Endothelial cell of umbilical vein (primary cell): ENCODE measurements around the gene LLGL2. TPM values are rescaled to one million over a fixed set of nuclear protein-coding genes. Genes with fewer than 3 reads are reported as not detected.

Experiments
- BruUV-seq: library from RNA; stranded (reverse); fragments of 400-500 nt; replicated peaks from 2 replicates; lab custom pipeline; 2021; lab: Mats Ljungman, UMichigan
- CTCF ChIA-PET: fragments of 300-600, 350-600 bp; sonication (Branson Sonifier 250); formaldehyde crosslinking; loops from one replicate; lab custom pipeline; 2021; ENCODE audit warnings: antibody characterized with exemption, inconsistent platforms; lab: Charles Lee
- POLR2A ChIA-PET: fragments of 300-600, 350-600 bp; sonication (Branson Sonifier 250); formaldehyde crosslinking; loops from one replicate; lab custom pipeline; 2021; ENCODE audit warnings: antibody characterized with exemption, inconsistent platforms; lab: Charles Lee
- DNase-seq: peaks from one replicate; pipeline ENCODE4 v3.0.0-alpha.2; 2011; ENCODE audit warnings: low read depth, low spot score
- FAIRE-seq: peaks from 2 replicates; lab custom pipeline; 2011; peaks lifted over from hg19 to GRCh38; lab: Jason Lieb, UNC
- H2AFZ ChIP-seq: 2 replicates; pipeline ENCODE4 v1.6.0; 2012; ENCODE audit warnings: low read depth, low read length, control low read depth, inconsistent platforms
- H3K27ac ChIP-seq: 2 replicates; pipeline ENCODE4 v1.5.1; 2011; ENCODE audit warnings: low read depth, mild to moderate bottlenecking, control low read depth, low read length, moderate library complexity; ENCODE audit not compliant: insufficient read depth
- H3K27me3 ChIP-seq, 2 experiments: 2 replicates each; pipeline versions ENCODE4 v1.6.0 to v1.6.1; 2011; ENCODE audit warnings: low read length in 2 of 2, mixed read lengths in 1 of 2; ENCODE audit not compliant: control insufficient read depth in 2 of 2, insufficient read depth in 2 of 2
- H3K36me3 ChIP-seq, 2 experiments: 2 replicates in 1 of 2; 3 replicates in 1 of 2; pipeline ENCODE4 v1.5.1; 2011; ENCODE audit warnings: low read length in 2 of 2, mild to moderate bottlenecking in 1 of 2, moderate library complexity in 1 of 2; ENCODE audit not compliant: control insufficient read depth in 2 of 2, insufficient read depth in 2 of 2; ENCODE audit errors: extremely low read depth in 1 of 2
- H3K4me1 ChIP-seq: 3 replicates; pipeline ENCODE4 v1.5.1; 2011; ENCODE audit warnings: mild to moderate bottlenecking, low read length; ENCODE audit not compliant: control insufficient read depth, insufficient read depth; ENCODE audit errors: extremely low read depth
- H3K4me2 ChIP-seq: 2 replicates; pipeline ENCODE4 v1.6.1; 2011; ENCODE audit warnings: low read length, control low read depth, mixed read lengths; ENCODE audit not compliant: insufficient read depth
- H3K4me3 ChIP-seq, 3 experiments: fragments of 200-600 bp in 1 of 3; sonication (generic), shearing (Covaris generic) in 1 of 3; replicated peaks in 1 of 3; 2 replicates each; pipeline ENCODE4 v1.5.1; 2011 to 2016; ENCODE audit warnings: control low read depth in 3 of 3, low read length in 3 of 3, mild to moderate bottlenecking in 2 of 3, inconsistent platforms in 1 of 3, low read depth in 1 of 3, moderate library complexity in 1 of 3; ENCODE audit not compliant: insufficient read depth in 1 of 3
- H3K79me2 ChIP-seq: 2 replicates; pipeline ENCODE4 v1.6.0; 2012; ENCODE audit warnings: low read length, inconsistent platforms; ENCODE audit not compliant: control insufficient read depth, insufficient read depth
- H3K9ac ChIP-seq: replicated peaks from 2 replicates; pipeline ENCODE3; 2011; ENCODE audit warnings: low read length, control low read depth; ENCODE audit not compliant: insufficient read depth; ENCODE audit errors: extremely low read depth
- H3K9me1 ChIP-seq: replicated peaks from 3 replicates; pipeline ENCODE4 v1.6.0; 2011; ENCODE audit warnings: mild to moderate bottlenecking, low read length; ENCODE audit not compliant: control insufficient read depth, insufficient read depth; ENCODE audit errors: extremely low read depth
- H3K9me3 ChIP-seq: replicated peaks from 2 replicates; pipeline ENCODE4 v1.5.1; 2012; ENCODE audit warnings: low read length, inconsistent platforms; ENCODE audit not compliant: control insufficient read depth, insufficient read depth
- H4K20me1 ChIP-seq: replicated peaks from 2 replicates; pipeline ENCODE3; 2011; ENCODE audit warnings: mild to moderate bottlenecking, low read length; ENCODE audit not compliant: control insufficient read depth, insufficient read depth; ENCODE audit errors: extremely low read depth
- EZH2 ChIP-seq: IDR thresholded peaks from 2 replicates; pipeline ENCODE4 v1.6.1; 2012; ENCODE audit warnings: borderline replicate concordance, low read depth, mild to moderate bottlenecking, moderate library complexity, low read length, inconsistent platforms; ENCODE audit not compliant: severe bottlenecking
- FOS ChIP-seq: IDR thresholded peaks from 2 replicates; pipeline ENCODE4 v1.6.1; 2011; ENCODE audit warnings: mild to moderate bottlenecking, low read length, moderate library complexity, borderline replicate concordance; ENCODE audit not compliant: insufficient read depth
- GATA2 ChIP-seq: IDR thresholded peaks from 2 replicates; pipeline ENCODE4 v1.7.0; 2011; ENCODE audit warnings: low read depth, mild to moderate bottlenecking, moderate library complexity, mixed read lengths, low read length; ENCODE audit not compliant: insufficient read length, insufficient read depth
- JUN ChIP-seq: IDR thresholded peaks from 2 replicates; pipeline ENCODE4 v1.6.1; 2011; ENCODE audit warnings: borderline replicate concordance, low read depth; ENCODE audit not compliant: insufficient read length, insufficient read depth
- MYC ChIP-seq: IDR thresholded peaks from one replicate; pipeline ENCODE4 v1.6.1; 2011; ENCODE audit warnings: mild to moderate bottlenecking, low read depth, low read length
- POLR2A ChIP-seq: IDR thresholded peaks from 2 replicates; pipeline ENCODE4 v1.6.1; 2012; ENCODE audit warnings: low read depth, mild to moderate bottlenecking, control low read depth, low read length
- POLR2AphosphoS5 ChIP-seq: IDR thresholded peaks from 2 replicates; pipeline ENCODE4 v1.6.1; 2012; ENCODE audit warnings: low read depth, mild to moderate bottlenecking, control low read depth, low read length, moderate library complexity; ENCODE audit not compliant: insufficient read depth
- dilution Hi-C: fragments of 300-500 bp; cut with MboI; formaldehyde crosslinking; loops from one replicate; pipeline ENCODE4 v1.15.0; 2019; ENCODE audit warnings: low sequenced_read_pairs; ENCODE audit not compliant: extremely low pct_ligation_motif_present
- intact Hi-C: fragments of 100-400 bp; cut with micrococcal nuclease; formaldehyde crosslinking; loops from one replicate; pipeline ENCODE4 v1.10.0; 2022
- polyA plus RNA-seq, 4 experiments: library from polyadenylated mRNA; depleted of rRNA in 3 of 4; stranded (reverse) in 3 of 4; unstranded in 1 of 4; fragments of >200 nt; gene quantifications; 2 replicates each; pipeline versions ENCODE4 v1.2.1 to v1.2.3, GENCODE V29; 2011 to 2012; ENCODE audit warnings: missing spikeins in 1 of 4
- total RNA-seq: library from RNA; stranded (reverse); gene quantifications from 2 replicates; pipeline ENCODE4 v1.2.3, GENCODE V29; 2021
- TF ChIP-seq, protein P1 (sequence below), 2 donors: IDR thresholded peaks; 1 replicate in 1 of 2; 2 replicates in 1 of 2; pipeline ENCODE4 v1.5.1; 2011; ENCODE audit warnings: low read length in 2 of 2, mild to moderate bottlenecking in 2 of 2, moderate library complexity in 2 of 2, control low read depth in 1 of 2, inconsistent platforms in 1 of 2, low read depth in 1 of 2; ENCODE audit not compliant: insufficient read depth in 1 of 2; ENCODE audit errors: extremely low read depth in 1 of 2
- TF ChIP-seq, protein P2 (sequence below): IDR thresholded peaks from 2 replicates; pipeline ENCODE4 v1.6.1; 2011; ENCODE audit not compliant: insufficient read depth, insufficient read length

The LLGL2 gene
- total and polyA plus RNA-seq, 2 donors (not counting 3 experiments of a cell fraction or from before 2014, with no cell fraction given) = 5.3 to 5.4 TPM

DNA sequence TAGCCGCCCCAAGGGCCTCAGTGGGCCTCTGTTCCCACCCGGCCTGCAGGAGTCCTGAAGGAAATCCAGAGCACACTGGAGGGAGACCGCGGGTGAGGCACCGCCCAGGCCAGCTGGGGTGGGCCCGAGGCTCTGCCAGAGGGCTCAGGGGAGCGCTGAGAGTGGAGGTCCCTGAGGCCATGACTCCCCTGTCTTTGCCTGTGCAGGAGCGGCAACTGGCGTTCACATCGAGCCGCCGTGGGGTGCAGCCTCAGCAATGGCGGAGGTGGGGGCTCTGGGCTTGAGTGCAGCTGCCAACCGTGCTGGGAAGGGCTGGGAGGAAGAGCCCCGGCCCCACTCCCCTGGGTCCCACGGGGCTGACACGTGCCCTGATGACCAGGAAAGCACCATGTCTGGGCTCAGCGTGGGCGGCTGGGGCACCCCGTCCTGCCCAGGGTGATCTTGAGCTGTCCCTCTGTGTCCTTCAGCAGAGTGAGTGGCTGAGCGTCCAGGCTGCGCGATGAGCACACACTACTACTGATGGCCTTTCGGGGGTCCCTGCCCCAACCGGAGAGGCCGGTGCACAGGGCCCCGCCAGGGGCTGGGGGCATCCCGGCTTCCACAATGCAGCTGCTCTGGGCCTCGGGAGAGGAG is 49.0 kb downstream of the LLGL2 start:
- H4K20me1 ChIP-seq = no peaks in the 10 kb centered on the region
- H3K9ac ChIP-seq = no peak overlapping the region
- H2AFZ ChIP-seq = no peak overlapping the region
- no TSS peak for BruUV-seq
- DNase-seq (no peak), FAIRE-seq (no peak)
- H3K27ac ChIP-seq = no peak overlapping the region
- CTCF ChIA-PET = no interaction called here
- H3K9me3 ChIP-seq = no peaks in the 10 kb centered on the region
- H3K36me3 ChIP-seq = no peaks in the 10 kb centered on the region
- POLR2A ChIA-PET = no interaction called here
- H3K79me2 ChIP-seq = no peaks in the 10 kb centered on the region
- H3K9me1 ChIP-seq = no peaks in the 10 kb centered on the region
- H3K4me3 ChIP-seq = no peak overlapping the region
- no peak overlapping the region for H3K4me2 ChIP-seq
- TF ChIP-seq POLR2AphosphoS5 (no peak), POLR2A (no peak), MYC (no peak), EZH2 (no peak), FOS (no peak), JUN (no peak), GATA2 (no peak)
- TF ChIP-seq, protein P1, sequence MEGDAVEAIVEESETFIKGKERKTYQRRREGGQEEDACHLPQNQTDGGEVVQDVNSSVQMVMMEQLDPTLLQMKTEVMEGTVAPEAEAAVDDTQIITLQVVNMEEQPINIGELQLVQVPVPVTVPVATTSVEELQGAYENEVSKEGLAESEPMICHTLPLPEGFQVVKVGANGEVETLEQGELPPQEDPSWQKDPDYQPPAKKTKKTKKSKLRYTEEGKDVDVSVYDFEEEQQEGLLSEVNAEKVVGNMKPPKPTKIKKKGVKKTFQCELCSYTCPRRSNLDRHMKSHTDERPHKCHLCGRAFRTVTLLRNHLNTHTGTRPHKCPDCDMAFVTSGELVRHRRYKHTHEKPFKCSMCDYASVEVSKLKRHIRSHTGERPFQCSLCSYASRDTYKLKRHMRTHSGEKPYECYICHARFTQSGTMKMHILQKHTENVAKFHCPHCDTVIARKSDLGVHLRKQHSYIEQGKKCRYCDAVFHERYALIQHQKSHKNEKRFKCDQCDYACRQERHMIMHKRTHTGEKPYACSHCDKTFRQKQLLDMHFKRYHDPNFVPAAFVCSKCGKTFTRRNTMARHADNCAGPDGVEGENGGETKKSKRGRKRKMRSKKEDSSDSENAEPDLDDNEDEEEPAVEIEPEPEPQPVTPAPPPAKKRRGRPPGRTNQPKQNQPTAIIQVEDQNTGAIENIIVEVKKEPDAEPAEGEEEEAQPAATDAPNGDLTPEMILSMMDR (IDR thresholded peaks at IDR 0.05; ENCODE audit: extremely low read depth in 1 of 2, insufficient read depth in 1 of 2, low read depth in 1 of 2, low read length in 2 of 2) = no peak
- TF ChIP-seq, protein P2, sequence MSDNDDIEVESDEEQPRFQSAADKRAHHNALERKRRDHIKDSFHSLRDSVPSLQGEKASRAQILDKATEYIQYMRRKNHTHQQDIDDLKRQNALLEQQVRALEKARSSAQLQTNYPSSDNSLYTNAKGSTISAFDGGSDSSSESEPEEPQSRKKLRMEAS = no peak
- dilution Hi-C loops = no loop called here
- no peaks in the 10 kb centered on the region for H3K27me3 ChIP-seq
- peaks cover 9% of the 10 kb centered on the region for H3K4me1 ChIP-seq
- intact Hi-C loops = no loop called here
